ENCODE data around the gene MPDU1.

- TF ChIP-seq, protein P1, sequence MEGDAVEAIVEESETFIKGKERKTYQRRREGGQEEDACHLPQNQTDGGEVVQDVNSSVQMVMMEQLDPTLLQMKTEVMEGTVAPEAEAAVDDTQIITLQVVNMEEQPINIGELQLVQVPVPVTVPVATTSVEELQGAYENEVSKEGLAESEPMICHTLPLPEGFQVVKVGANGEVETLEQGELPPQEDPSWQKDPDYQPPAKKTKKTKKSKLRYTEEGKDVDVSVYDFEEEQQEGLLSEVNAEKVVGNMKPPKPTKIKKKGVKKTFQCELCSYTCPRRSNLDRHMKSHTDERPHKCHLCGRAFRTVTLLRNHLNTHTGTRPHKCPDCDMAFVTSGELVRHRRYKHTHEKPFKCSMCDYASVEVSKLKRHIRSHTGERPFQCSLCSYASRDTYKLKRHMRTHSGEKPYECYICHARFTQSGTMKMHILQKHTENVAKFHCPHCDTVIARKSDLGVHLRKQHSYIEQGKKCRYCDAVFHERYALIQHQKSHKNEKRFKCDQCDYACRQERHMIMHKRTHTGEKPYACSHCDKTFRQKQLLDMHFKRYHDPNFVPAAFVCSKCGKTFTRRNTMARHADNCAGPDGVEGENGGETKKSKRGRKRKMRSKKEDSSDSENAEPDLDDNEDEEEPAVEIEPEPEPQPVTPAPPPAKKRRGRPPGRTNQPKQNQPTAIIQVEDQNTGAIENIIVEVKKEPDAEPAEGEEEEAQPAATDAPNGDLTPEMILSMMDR (conservative IDR thresholded peaks at IDR 0.05; ENCODE audit: low read depth, low read length) = no peak
- TF ChIP-seq EZH2 (IDR thresholded peaks at IDR 0.05; ENCODE audit: low read length, unreplicated experiment) = no peak
Observed at GRCh38 chr17:7618608-7619007, 35.0 kb downstream of the MPDU1 start.
